Endothelial cell of umbilical vein (primary cell): ENCODE measurements around the gene TNNI3K. TPM values are rescaled to one million over a fixed set of nuclear protein-coding genes. Genes with fewer than 3 reads are reported as not detected.

ENCODE experiments used
- BruUV-seq: library from RNA; stranded (reverse); fragments of 400-500 nt; replicated peaks from 2 replicates; lab custom pipeline; 2021; lab: Mats Ljungman, UMichigan
- CTCF ChIA-PET: fragments of 300-600, 350-600 bp; sonication (Branson Sonifier 250); formaldehyde crosslinking; loops from one replicate; lab custom pipeline; 2021; ENCODE audit warnings: antibody characterized with exemption, inconsistent platforms; lab: Charles Lee
- POLR2A ChIA-PET: fragments of 300-600, 350-600 bp; sonication (Branson Sonifier 250); formaldehyde crosslinking; loops from one replicate; lab custom pipeline; 2021; ENCODE audit warnings: antibody characterized with exemption, inconsistent platforms; lab: Charles Lee
- DNase-seq: peaks from one replicate; pipeline ENCODE4 v3.0.0-alpha.2; 2011; ENCODE audit warnings: low read depth, low spot score
- FAIRE-seq: peaks from 2 replicates; lab custom pipeline; 2011; peaks lifted over from hg19 to GRCh38; lab: Jason Lieb, UNC
- H2AFZ ChIP-seq: 2 replicates; pipeline ENCODE4 v1.6.0; 2012; ENCODE audit warnings: low read depth, low read length, control low read depth, inconsistent platforms
- H3K27ac ChIP-seq: 2 replicates; pipeline ENCODE4 v1.5.1; 2011; ENCODE audit warnings: low read depth, mild to moderate bottlenecking, control low read depth, low read length, moderate library complexity; ENCODE audit not compliant: insufficient read depth
- H3K27me3 ChIP-seq, 2 experiments: 2 replicates each; pipeline versions ENCODE4 v1.6.0 to v1.6.1; 2011; ENCODE audit warnings: low read length in 2 of 2, mixed read lengths in 1 of 2; ENCODE audit not compliant: control insufficient read depth in 2 of 2, insufficient read depth in 2 of 2
- H3K36me3 ChIP-seq, 2 experiments: 2 replicates in 1 of 2; 3 replicates in 1 of 2; pipeline ENCODE4 v1.5.1; 2011; ENCODE audit warnings: low read length in 2 of 2, mild to moderate bottlenecking in 1 of 2, moderate library complexity in 1 of 2; ENCODE audit not compliant: control insufficient read depth in 2 of 2, insufficient read depth in 2 of 2; ENCODE audit errors: extremely low read depth in 1 of 2
- H3K4me1 ChIP-seq: 3 replicates; pipeline ENCODE4 v1.5.1; 2011; ENCODE audit warnings: mild to moderate bottlenecking, low read length; ENCODE audit not compliant: control insufficient read depth, insufficient read depth; ENCODE audit errors: extremely low read depth
- H3K4me2 ChIP-seq: 2 replicates; pipeline ENCODE4 v1.6.1; 2011; ENCODE audit warnings: low read length, control low read depth, mixed read lengths; ENCODE audit not compliant: insufficient read depth
- H3K4me3 ChIP-seq, 3 experiments: fragments of 200-600 bp in 1 of 3; sonication (generic), shearing (Covaris generic) in 1 of 3; replicated peaks in 1 of 3; 2 replicates each; pipeline ENCODE4 v1.5.1; 2011 to 2016; ENCODE audit warnings: control low read depth in 3 of 3, low read length in 3 of 3, mild to moderate bottlenecking in 2 of 3, inconsistent platforms in 1 of 3, low read depth in 1 of 3, moderate library complexity in 1 of 3; ENCODE audit not compliant: insufficient read depth in 1 of 3
- H3K79me2 ChIP-seq: 2 replicates; pipeline ENCODE4 v1.6.0; 2012; ENCODE audit warnings: low read length, inconsistent platforms; ENCODE audit not compliant: control insufficient read depth, insufficient read depth
- H3K9ac ChIP-seq: replicated peaks from 2 replicates; pipeline ENCODE3; 2011; ENCODE audit warnings: low read length, control low read depth; ENCODE audit not compliant: insufficient read depth; ENCODE audit errors: extremely low read depth
- H3K9me1 ChIP-seq: replicated peaks from 3 replicates; pipeline ENCODE4 v1.6.0; 2011; ENCODE audit warnings: mild to moderate bottlenecking, low read length; ENCODE audit not compliant: control insufficient read depth, insufficient read depth; ENCODE audit errors: extremely low read depth
- H3K9me3 ChIP-seq: replicated peaks from 2 replicates; pipeline ENCODE4 v1.5.1; 2012; ENCODE audit warnings: low read length, inconsistent platforms; ENCODE audit not compliant: control insufficient read depth, insufficient read depth
- H4K20me1 ChIP-seq: replicated peaks from 2 replicates; pipeline ENCODE3; 2011; ENCODE audit warnings: mild to moderate bottlenecking, low read length; ENCODE audit not compliant: control insufficient read depth, insufficient read depth; ENCODE audit errors: extremely low read depth
- EZH2 ChIP-seq: IDR thresholded peaks from 2 replicates; pipeline ENCODE4 v1.6.1; 2012; ENCODE audit warnings: borderline replicate concordance, low read depth, mild to moderate bottlenecking, moderate library complexity, low read length, inconsistent platforms; ENCODE audit not compliant: severe bottlenecking
- FOS ChIP-seq: IDR thresholded peaks from 2 replicates; pipeline ENCODE4 v1.6.1; 2011; ENCODE audit warnings: mild to moderate bottlenecking, low read length, moderate library complexity, borderline replicate concordance; ENCODE audit not compliant: insufficient read depth
- GATA2 ChIP-seq: IDR thresholded peaks from 2 replicates; pipeline ENCODE4 v1.7.0; 2011; ENCODE audit warnings: low read depth, mild to moderate bottlenecking, moderate library complexity, mixed read lengths, low read length; ENCODE audit not compliant: insufficient read length, insufficient read depth
- JUN ChIP-seq: IDR thresholded peaks from 2 replicates; pipeline ENCODE4 v1.6.1; 2011; ENCODE audit warnings: borderline replicate concordance, low read depth; ENCODE audit not compliant: insufficient read length, insufficient read depth
- MAX ChIP-seq: IDR thresholded peaks from 2 replicates; pipeline ENCODE4 v1.6.1; 2011; ENCODE audit not compliant: insufficient read depth, insufficient read length
- MYC ChIP-seq: IDR thresholded peaks from one replicate; pipeline ENCODE4 v1.6.1; 2011; ENCODE audit warnings: mild to moderate bottlenecking, low read depth, low read length
- POLR2A ChIP-seq: IDR thresholded peaks from 2 replicates; pipeline ENCODE4 v1.6.1; 2012; ENCODE audit warnings: low read depth, mild to moderate bottlenecking, control low read depth, low read length
- POLR2AphosphoS5 ChIP-seq: IDR thresholded peaks from 2 replicates; pipeline ENCODE4 v1.6.1; 2012; ENCODE audit warnings: low read depth, mild to moderate bottlenecking, control low read depth, low read length, moderate library complexity; ENCODE audit not compliant: insufficient read depth
- dilution Hi-C: fragments of 300-500 bp; cut with MboI; formaldehyde crosslinking; loops from one replicate; pipeline ENCODE4 v1.15.0; 2019; ENCODE audit warnings: low sequenced_read_pairs; ENCODE audit not compliant: extremely low pct_ligation_motif_present
- intact Hi-C: fragments of 100-400 bp; cut with micrococcal nuclease; formaldehyde crosslinking; loops from one replicate; pipeline ENCODE4 v1.10.0; 2022
- polyA plus RNA-seq, 4 experiments: library from polyadenylated mRNA; depleted of rRNA in 3 of 4; stranded (reverse) in 3 of 4; unstranded in 1 of 4; fragments of >200 nt; gene quantifications; 2 replicates each; pipeline versions ENCODE4 v1.2.1 to v1.2.3, GENCODE V29; 2011 to 2012; ENCODE audit warnings: missing spikeins in 1 of 4
- total RNA-seq: library from RNA; stranded (reverse); gene quantifications from 2 replicates; pipeline ENCODE4 v1.2.3, GENCODE V29; 2021
- TF ChIP-seq, protein P1 (sequence below), 2 donors: IDR thresholded peaks; 1 replicate in 1 of 2; 2 replicates in 1 of 2; pipeline ENCODE4 v1.5.1; 2011; ENCODE audit warnings: low read length in 2 of 2, mild to moderate bottlenecking in 2 of 2, moderate library complexity in 2 of 2, control low read depth in 1 of 2, inconsistent platforms in 1 of 2, low read depth in 1 of 2; ENCODE audit not compliant: insufficient read depth in 1 of 2; ENCODE audit errors: extremely low read depth in 1 of 2

TNNI3K gene
- total and polyA plus RNA-seq, 2 donors (not counting 3 experiments of a cell fraction or from before 2014, with no cell fraction given) = 0.69 TPM; not detected in 1

DNA sequence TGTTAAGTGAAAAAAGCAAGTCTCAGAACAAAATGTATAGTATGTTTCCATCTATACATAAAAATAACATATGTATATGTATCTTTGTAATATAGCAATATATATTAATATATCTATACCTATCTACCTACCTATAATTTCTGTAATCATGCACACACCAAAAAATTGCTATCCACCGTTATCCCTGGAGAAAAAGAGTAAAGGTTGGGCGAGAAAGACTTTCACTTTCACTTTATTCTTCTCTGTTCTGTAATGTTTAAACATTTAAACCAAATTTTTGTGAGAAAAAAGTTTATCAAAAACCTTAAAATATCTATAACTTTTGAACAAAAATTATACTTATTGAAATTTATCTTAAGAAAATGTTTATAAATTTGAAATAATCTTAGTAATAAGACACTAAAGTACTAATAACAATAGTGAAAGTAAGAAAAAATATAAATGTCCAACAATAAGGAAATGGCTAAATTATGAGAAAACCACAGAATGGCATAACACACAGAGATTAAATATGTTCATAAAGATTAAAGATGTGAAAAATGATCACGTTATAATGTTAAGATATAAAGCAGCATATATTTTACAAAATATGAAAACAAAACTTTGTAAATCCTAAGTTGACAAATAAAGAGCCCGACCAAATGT is 351.2 kb downstream of the TNNI3K start:
- ChIA-PET CTCF (no interaction called here), POLR2A (no interaction called here)
- no peaks in the 10 kb centered on the region for H3K79me2 ChIP-seq
- no peak overlapping the region for H3K27ac ChIP-seq
- DNase-seq = no peak
- TF ChIP-seq MAX (no peak), EZH2 (no peak), POLR2A (no peak), MYC (no peak), GATA2 (no peak), POLR2AphosphoS5 (no peak), FOS (no peak), JUN (no peak)
- TF ChIP-seq, protein P1, sequence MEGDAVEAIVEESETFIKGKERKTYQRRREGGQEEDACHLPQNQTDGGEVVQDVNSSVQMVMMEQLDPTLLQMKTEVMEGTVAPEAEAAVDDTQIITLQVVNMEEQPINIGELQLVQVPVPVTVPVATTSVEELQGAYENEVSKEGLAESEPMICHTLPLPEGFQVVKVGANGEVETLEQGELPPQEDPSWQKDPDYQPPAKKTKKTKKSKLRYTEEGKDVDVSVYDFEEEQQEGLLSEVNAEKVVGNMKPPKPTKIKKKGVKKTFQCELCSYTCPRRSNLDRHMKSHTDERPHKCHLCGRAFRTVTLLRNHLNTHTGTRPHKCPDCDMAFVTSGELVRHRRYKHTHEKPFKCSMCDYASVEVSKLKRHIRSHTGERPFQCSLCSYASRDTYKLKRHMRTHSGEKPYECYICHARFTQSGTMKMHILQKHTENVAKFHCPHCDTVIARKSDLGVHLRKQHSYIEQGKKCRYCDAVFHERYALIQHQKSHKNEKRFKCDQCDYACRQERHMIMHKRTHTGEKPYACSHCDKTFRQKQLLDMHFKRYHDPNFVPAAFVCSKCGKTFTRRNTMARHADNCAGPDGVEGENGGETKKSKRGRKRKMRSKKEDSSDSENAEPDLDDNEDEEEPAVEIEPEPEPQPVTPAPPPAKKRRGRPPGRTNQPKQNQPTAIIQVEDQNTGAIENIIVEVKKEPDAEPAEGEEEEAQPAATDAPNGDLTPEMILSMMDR (IDR thresholded peaks at IDR 0.05; ENCODE audit: extremely low read depth in 1 of 2, insufficient read depth in 1 of 2, low read depth in 1 of 2, low read length in 2 of 2) = no peak
- dilution Hi-C loops (no loop called here), intact Hi-C loops (no loop called here)
- H3K27me3 ChIP-seq = no peaks in the 10 kb centered on the region
- no peaks in the 10 kb centered on the region for H3K9me3 ChIP-seq
- FAIRE-seq = no peak
- H3K4me2 ChIP-seq = no peak overlapping the region
- no peak overlapping the region for H3K9ac ChIP-seq
- H3K4me1 ChIP-seq = no peaks in the 10 kb centered on the region
- no peak overlapping the region for H2AFZ ChIP-seq
- BruUV-seq = no TSS peak
- H3K9me1 ChIP-seq = no peaks in the 10 kb centered on the region
- H3K36me3 ChIP-seq = no peaks in the 10 kb centered on the region
- H4K20me1 ChIP-seq = no peaks in the 10 kb centered on the region
- no peak overlapping the region for H3K4me3 ChIP-seq
